ENCODE results near the gene PRR15L. TPM values are rescaled to one million over a fixed set of nuclear protein-coding genes. Genes with fewer than 3 reads are reported as not detected.

The PRR15L gene
- total and polyA plus RNA-seq, 2 donors (not counting 1 experiment from before 2014, with no cell fraction given), result not detected

- H3K36me3 ChIP-seq (ENCODE audit: control insufficient read depth, insufficient read depth, low read length), result no peaks in the 10 kb centered on the region
- peaks cover 6% of the 10 kb centered on the region for H3K4me1 ChIP-seq (ENCODE audit: control insufficient read depth, extremely low read depth, insufficient read depth, low read length)
- no peak overlapping the region for H2AFZ ChIP-seq (ENCODE audit: low read length)
- H3K27me3 ChIP-seq (ENCODE audit: control insufficient read depth, insufficient read depth, low read length), result peaks cover 7% of the 10 kb centered on the region
- H3K9me3 ChIP-seq (ENCODE audit: control insufficient read depth, insufficient read depth, low read depth, low read length), result no peaks in the 10 kb centered on the region
- no peak overlapping the region for H3K4me3 ChIP-seq (replicated peaks in 1 of 4; ENCODE audit: control extremely low read depth in 1 of 4, insufficient read depth in 1 of 4, low read depth in 3 of 4, low read length in 4 of 4)
- no peak overlapping the region for H3K4me2 ChIP-seq (ENCODE audit: extremely low read depth, insufficient read depth, low read length)
- TF ChIP-seq EZH2 (IDR thresholded peaks at IDR 0.05; ENCODE audit: low read length, missing control alignments), result no peak
- TF ChIP-seq, protein P1, sequence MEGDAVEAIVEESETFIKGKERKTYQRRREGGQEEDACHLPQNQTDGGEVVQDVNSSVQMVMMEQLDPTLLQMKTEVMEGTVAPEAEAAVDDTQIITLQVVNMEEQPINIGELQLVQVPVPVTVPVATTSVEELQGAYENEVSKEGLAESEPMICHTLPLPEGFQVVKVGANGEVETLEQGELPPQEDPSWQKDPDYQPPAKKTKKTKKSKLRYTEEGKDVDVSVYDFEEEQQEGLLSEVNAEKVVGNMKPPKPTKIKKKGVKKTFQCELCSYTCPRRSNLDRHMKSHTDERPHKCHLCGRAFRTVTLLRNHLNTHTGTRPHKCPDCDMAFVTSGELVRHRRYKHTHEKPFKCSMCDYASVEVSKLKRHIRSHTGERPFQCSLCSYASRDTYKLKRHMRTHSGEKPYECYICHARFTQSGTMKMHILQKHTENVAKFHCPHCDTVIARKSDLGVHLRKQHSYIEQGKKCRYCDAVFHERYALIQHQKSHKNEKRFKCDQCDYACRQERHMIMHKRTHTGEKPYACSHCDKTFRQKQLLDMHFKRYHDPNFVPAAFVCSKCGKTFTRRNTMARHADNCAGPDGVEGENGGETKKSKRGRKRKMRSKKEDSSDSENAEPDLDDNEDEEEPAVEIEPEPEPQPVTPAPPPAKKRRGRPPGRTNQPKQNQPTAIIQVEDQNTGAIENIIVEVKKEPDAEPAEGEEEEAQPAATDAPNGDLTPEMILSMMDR (conservative IDR thresholded peaks at IDR 0.05 in 1 of 2, IDR thresholded peaks at IDR 0.05 in 1 of 2; ENCODE audit: low read depth in 1 of 2, low read length in 2 of 2), result no peak
- DNase-seq (ENCODE audit: low read depth in 2 of 2), result no peak
- H3K79me2 ChIP-seq (ENCODE audit: control insufficient read depth, insufficient read depth, low read length), result no peaks in the 10 kb centered on the region
- no peak overlapping the region for H3K27ac ChIP-seq (ENCODE audit: insufficient read depth, low read length)
- no peaks in the 10 kb centered on the region for H4K20me1 ChIP-seq (ENCODE audit: control insufficient read depth, extremely low read depth, insufficient read depth, low read length)
- H3K9ac ChIP-seq (ENCODE audit: insufficient read depth, low read length), result no peak overlapping the region
Measured at GRCh38 chr17:47964856-47965255, 7.2 kb upstream of the PRR15L start.

DNA sequence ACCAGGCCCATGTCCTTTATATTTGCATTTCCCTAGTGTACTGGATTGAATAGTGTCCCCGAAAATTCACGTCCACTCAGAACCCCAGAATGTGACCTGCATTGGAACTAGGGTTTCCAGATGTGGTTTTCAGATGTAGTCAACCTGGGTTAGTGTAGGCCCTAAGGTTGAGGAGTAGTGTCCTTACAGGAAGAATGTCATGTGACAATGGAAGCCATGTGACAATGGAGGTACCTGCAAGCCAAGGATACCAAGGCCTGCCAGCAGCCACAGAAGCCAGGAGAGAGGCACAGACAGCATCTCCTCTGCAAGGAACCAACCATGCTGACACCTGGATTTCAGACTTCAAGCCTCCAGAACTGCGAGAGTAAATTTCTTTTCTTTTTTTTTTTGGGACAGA lies 5.2 kb upstream of the PRR15L start:
- H3K4me1 ChIP-seq (ENCODE audit: control insufficient read depth, extremely low read depth, insufficient read depth, low read length), result peaks cover 6% of the 10 kb centered on the region
- no peak overlapping the region for H3K4me2 ChIP-seq (ENCODE audit: extremely low read depth, insufficient read depth, low read length)
- no peak overlapping the region for H2AFZ ChIP-seq (ENCODE audit: low read length)
- H3K27me3 ChIP-seq (ENCODE audit: control insufficient read depth, insufficient read depth, low read length), result peaks cover 12% of the 10 kb centered on the region
- H3K79me2 ChIP-seq (ENCODE audit: control insufficient read depth, insufficient read depth, low read length), result no peaks in the 10 kb centered on the region
- H4K20me1 ChIP-seq (ENCODE audit: control insufficient read depth, extremely low read depth, insufficient read depth, low read length), result no peaks in the 10 kb centered on the region
- no peak overlapping the region for H3K4me3 ChIP-seq (replicated peaks in 1 of 4; ENCODE audit: control extremely low read depth in 1 of 4, insufficient read depth in 1 of 4, low read depth in 3 of 4, low read length in 4 of 4)
- H3K9ac ChIP-seq (ENCODE audit: insufficient read depth, low read length), result no peak overlapping the region
- TF ChIP-seq, protein P1 (conservative IDR thresholded peaks at IDR 0.05 in 1 of 2, IDR thresholded peaks at IDR 0.05 in 1 of 2; ENCODE audit: low read depth in 1 of 2, low read length in 2 of 2), result no peak
- no peak for TF ChIP-seq EZH2 (IDR thresholded peaks at IDR 0.05; ENCODE audit: low read length, missing control alignments)
- H3K27ac ChIP-seq (ENCODE audit: insufficient read depth, low read length), result no peak overlapping the region
- no peaks in the 10 kb centered on the region for H3K36me3 ChIP-seq (ENCODE audit: control insufficient read depth, insufficient read depth, low read length)
- DNase-seq (ENCODE audit: low read depth in 2 of 2), result no peak
- no peaks in the 10 kb centered on the region for H3K9me3 ChIP-seq (ENCODE audit: control insufficient read depth, insufficient read depth, low read depth, low read length)

DNA sequence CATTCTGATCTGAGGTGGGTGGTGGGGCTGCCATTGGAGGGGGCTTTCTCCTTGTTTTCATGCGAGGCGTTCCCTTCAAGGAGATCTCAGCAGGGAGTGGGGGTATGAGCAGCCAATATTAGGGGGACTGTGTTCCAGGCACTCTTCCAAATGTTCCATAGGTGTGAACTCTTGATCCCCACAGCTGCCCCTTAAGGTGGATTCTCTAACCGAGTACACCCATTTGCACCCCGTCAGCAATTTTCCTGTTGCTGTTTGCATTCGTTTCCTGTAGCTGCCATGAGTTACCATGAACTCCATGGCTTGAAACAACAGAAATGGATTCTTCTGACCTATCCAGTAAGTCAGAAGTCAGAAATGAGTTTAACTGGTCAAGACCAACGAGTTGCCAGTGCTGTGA lies 3.7 kb upstream of the PRR15L start:
- no peak overlapping the region for H3K9ac ChIP-seq (ENCODE audit: insufficient read depth, low read length)
- H4K20me1 ChIP-seq (ENCODE audit: control insufficient read depth, extremely low read depth, insufficient read depth, low read length), result no peaks in the 10 kb centered on the region
- no peak overlapping the region for H3K4me3 ChIP-seq (replicated peaks in 1 of 4; ENCODE audit: control extremely low read depth in 1 of 4, insufficient read depth in 1 of 4, low read depth in 3 of 4, low read length in 4 of 4)
- no peak overlapping the region for H2AFZ ChIP-seq (ENCODE audit: low read length)
- DNase-seq (ENCODE audit: low read depth in 2 of 2), result no peak
- TF ChIP-seq, protein P1 (conservative IDR thresholded peaks at IDR 0.05 in 1 of 2, IDR thresholded peaks at IDR 0.05 in 1 of 2; ENCODE audit: low read depth in 1 of 2, low read length in 2 of 2), result no peak
- no peak for TF ChIP-seq EZH2 (IDR thresholded peaks at IDR 0.05; ENCODE audit: low read length, missing control alignments)
- H3K4me1 ChIP-seq (ENCODE audit: control insufficient read depth, extremely low read depth, insufficient read depth, low read length), result no peaks in the 10 kb centered on the region
- no peaks in the 10 kb centered on the region for H3K9me3 ChIP-seq (ENCODE audit: control insufficient read depth, insufficient read depth, low read depth, low read length)
- H3K79me2 ChIP-seq (ENCODE audit: control insufficient read depth, insufficient read depth, low read length), result no peaks in the 10 kb centered on the region
- peaks cover 12% of the 10 kb centered on the region for H3K27me3 ChIP-seq (ENCODE audit: control insufficient read depth, insufficient read depth, low read length)
- H3K36me3 ChIP-seq (ENCODE audit: control insufficient read depth, insufficient read depth, low read length), result no peaks in the 10 kb centered on the region
- no peak overlapping the region for H3K4me2 ChIP-seq (ENCODE audit: extremely low read depth, insufficient read depth, low read length)
- H3K27ac ChIP-seq (ENCODE audit: insufficient read depth, low read length), result no peak overlapping the region
